ENCODE data around the gene HRAS. TPM values are rescaled to one million over a fixed set of nuclear protein-coding genes. Genes with fewer than 3 reads are reported as not detected.

Gene HRAS
- total and polyA plus RNA-seq, 10 of the 15 experiments (the other 5 are each of a cell fraction or from before 2014, with no cell fraction given), result 2.8 to 72.4 (median 31.7) TPM

GRCh38 chr11:518463-519202, 16.7 kb downstream of the HRAS start (continued):
- TF ChIP-seq BHLHE40 (IDR thresholded peaks at IDR 0.05; ENCODE audit: borderline replicate concordance in 1 of 2, low read depth in 2 of 2, low read length in 1 of 2), result peak; percentile 84 to 100
- no peak for TF ChIP-seq CREB1 (IDR thresholded peaks at IDR 0.05; ENCODE audit: low read depth)
- TF ChIP-seq SUZ12 (IDR thresholded peaks at IDR 0.05; ENCODE audit: unreplicated experiment), result no peak
- peak; percentile 30; the same call in 1 of the 2 replicates for TF ChIP-seq PAX5 (IDR thresholded peaks at IDR 0.05; ENCODE audit: borderline replicate concordance, low read depth, low read length)
- TF ChIP-seq E2F4 (IDR thresholded peaks at IDR 0.05; ENCODE audit: low read depth, low read length), result no peak
- TF ChIP-seq RFX5 (IDR thresholded peaks at IDR 0.05; ENCODE audit: low read depth, low read length), result no peak
- TF ChIP-seq EZH2 (IDR thresholded peaks at IDR 0.05; ENCODE audit: borderline replicate concordance, control insufficient read depth, low read depth, low read length), result no peak
- no peak for TF ChIP-seq HDGF (IDR thresholded peaks at IDR 0.05)
- TF ChIP-seq NR2C2 (IDR thresholded peaks at IDR 0.05; ENCODE audit: borderline replicate concordance, control insufficient read depth, insufficient read length, low read depth), result no peak
- peak; percentile 87; the same call in 1 of the 2 replicates for TF ChIP-seq ATF3 (IDR thresholded peaks at IDR 0.05; ENCODE audit: borderline replicate concordance, extremely low read depth, low read depth, low read length)
- 0 out of 2 replicates have a peak, but pooled peaks have one; percentile 18 for TF ChIP-seq RELB (IDR thresholded peaks at IDR 0.05; ENCODE audit: low read depth)
- 0 out of 4 replicates have a peak, but pooled peaks of 1 of the 2 experiments have one; percentile 20 for TF ChIP-seq SRF (IDR thresholded peaks at IDR 0.05; ENCODE audit: low read depth in 2 of 2, low read length in 2 of 2)
- TF ChIP-seq YY1 (IDR thresholded peaks at IDR 0.05; ENCODE audit: low read depth, low read length), result peak; percentile 75
- TF ChIP-seq POU2F2 (IDR thresholded peaks at IDR 0.05; ENCODE audit: borderline replicate concordance, low read depth, low read length), result no peak
- 0 out of 2 replicates have a peak, but pooled peaks have one; percentile 80 for TF ChIP-seq STAT1 (conservative IDR thresholded peaks at IDR 0.05)
- TF ChIP-seq ZNF207 (IDR thresholded peaks at IDR 0.05; ENCODE audit: borderline replicate concordance), result peak; percentile 92
- TF ChIP-seq POLR2AphosphoS5 (IDR thresholded peaks at IDR 0.05; ENCODE audit: low read length), result no peak
- peak; percentile 68 for TF ChIP-seq RELA (IDR thresholded peaks at IDR 0.05; ENCODE audit: borderline replicate concordance, partially characterized antibody)
- no peak for TF ChIP-seq ESRRA (IDR thresholded peaks at IDR 0.05; ENCODE audit: low read length)
- no peak for TF ChIP-seq CHD2 (IDR thresholded peaks at IDR 0.05; ENCODE audit: borderline replicate concordance, low read depth, low read length)
- TF ChIP-seq BCLAF1 (IDR thresholded peaks at IDR 0.05), result peak; percentile 57; the same call in 1 of the 2 replicates
- no peak for TF ChIP-seq IRF5 (IDR thresholded peaks at IDR 0.05; ENCODE audit: borderline replicate concordance)
